ENCODE measurements around the gene NFKB1.

The NFKB1 gene

GRCh38 chr4:102629673-102630072 lies 128.5 kb downstream of the NFKB1 start:
- no peak for DNase-seq

- DNase-seq: no peak
These were observed 130.5 kb downstream of the NFKB1 start for GRCh38 chr4:102631616-102632015.

GRCh38 chr4:102632241-102633065 lies 131.3 kb downstream of the NFKB1 start:
- DNase-seq: no peak

GRCh38 chr4:102633100-102633499 lies 131.9 kb downstream of the NFKB1 start:
- DNase-seq: no peak

GRCh38 chr4:102637391-102637790 lies 136.2 kb downstream of the NFKB1 start:
- DNase-seq: no peak

- no peak for DNase-seq
These were observed 137.5 kb downstream of the NFKB1 start for GRCh38 chr4:102638621-102639020.

GRCh38 chr4:102639598-102639997 lies 138.4 kb downstream of the NFKB1 start:
- DNase-seq: no peak

- DNase-seq: no peak
These were observed 139.5 kb downstream of the NFKB1 start for GRCh38 chr4:102640669-102641068.

- DNase-seq: peak in 8 of 14 donors; percentile 4 to 46 (median 16)
These were observed 140.6 kb downstream of the NFKB1 start for GRCh38 chr4:102641793-102642192.

GRCh38 chr4:102642631-102643298 lies 141.6 kb downstream of the NFKB1 start:
- no peak for DNase-seq

- DNase-seq: no peak
These were observed 146.0 kb downstream of the NFKB1 start for GRCh38 chr4:102647117-102647516.

- DNase-seq: no peak
These were observed 156.0 kb downstream of the NFKB1 start for GRCh38 chr4:102657206-102657605.

GRCh38 chr4:102663073-102663472 lies 161.9 kb downstream of the NFKB1 start:
- no peak for DNase-seq

GRCh38 chr4:102665527-102665926 lies 164.4 kb downstream of the NFKB1 start:
- peak in 1 of 14 donors; percentile 6 for DNase-seq
